ENCODE results near the gene CALR3.

DNA sequence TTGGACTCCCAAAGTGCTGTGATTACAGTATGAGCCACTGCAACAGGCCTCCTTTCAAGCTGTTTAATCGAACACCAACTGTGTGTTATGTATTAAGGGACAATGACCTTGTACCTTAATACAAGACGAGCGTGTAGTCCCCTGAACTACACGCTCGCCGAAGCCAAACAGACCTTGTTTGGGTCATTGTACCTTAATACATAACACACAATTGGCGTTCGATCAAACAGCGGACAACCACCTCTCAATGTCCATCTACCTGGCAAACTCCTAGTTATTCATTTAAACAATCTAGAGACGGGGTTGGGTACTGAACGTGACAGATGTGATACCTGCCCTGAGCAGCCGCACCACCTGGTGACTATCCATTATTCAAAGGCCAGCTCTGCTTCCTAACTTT, 45.0 kb upstream of the CALR3 start:
- TF ChIP-seq, protein P1, sequence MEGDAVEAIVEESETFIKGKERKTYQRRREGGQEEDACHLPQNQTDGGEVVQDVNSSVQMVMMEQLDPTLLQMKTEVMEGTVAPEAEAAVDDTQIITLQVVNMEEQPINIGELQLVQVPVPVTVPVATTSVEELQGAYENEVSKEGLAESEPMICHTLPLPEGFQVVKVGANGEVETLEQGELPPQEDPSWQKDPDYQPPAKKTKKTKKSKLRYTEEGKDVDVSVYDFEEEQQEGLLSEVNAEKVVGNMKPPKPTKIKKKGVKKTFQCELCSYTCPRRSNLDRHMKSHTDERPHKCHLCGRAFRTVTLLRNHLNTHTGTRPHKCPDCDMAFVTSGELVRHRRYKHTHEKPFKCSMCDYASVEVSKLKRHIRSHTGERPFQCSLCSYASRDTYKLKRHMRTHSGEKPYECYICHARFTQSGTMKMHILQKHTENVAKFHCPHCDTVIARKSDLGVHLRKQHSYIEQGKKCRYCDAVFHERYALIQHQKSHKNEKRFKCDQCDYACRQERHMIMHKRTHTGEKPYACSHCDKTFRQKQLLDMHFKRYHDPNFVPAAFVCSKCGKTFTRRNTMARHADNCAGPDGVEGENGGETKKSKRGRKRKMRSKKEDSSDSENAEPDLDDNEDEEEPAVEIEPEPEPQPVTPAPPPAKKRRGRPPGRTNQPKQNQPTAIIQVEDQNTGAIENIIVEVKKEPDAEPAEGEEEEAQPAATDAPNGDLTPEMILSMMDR (IDR thresholded peaks at IDR 0.05; ENCODE audit: poor library complexity, severe bottlenecking): no peak
- no peak for TF ChIP-seq EP300 (conservative IDR thresholded peaks at IDR 0.05; ENCODE audit: poor library complexity, severe bottlenecking)
- TF ChIP-seq EZH2 (IDR thresholded peaks at IDR 0.05; ENCODE audit: borderline replicate concordance, insufficient read depth, low read length, poor library complexity, severe bottlenecking): no peak
- TF ChIP-seq MXI1 (conservative IDR thresholded peaks at IDR 0.05; ENCODE audit: poor library complexity, severe bottlenecking): no peak
- no peak for TF ChIP-seq RAD21 (conservative IDR thresholded peaks at IDR 0.05)
- TF ChIP-seq POLR2AphosphoS5 (IDR thresholded peaks at IDR 0.05): no peak
- TF ChIP-seq TAF1 (IDR thresholded peaks at IDR 0.05; ENCODE audit: low read depth): no peak
- TF ChIP-seq, protein P2, sequence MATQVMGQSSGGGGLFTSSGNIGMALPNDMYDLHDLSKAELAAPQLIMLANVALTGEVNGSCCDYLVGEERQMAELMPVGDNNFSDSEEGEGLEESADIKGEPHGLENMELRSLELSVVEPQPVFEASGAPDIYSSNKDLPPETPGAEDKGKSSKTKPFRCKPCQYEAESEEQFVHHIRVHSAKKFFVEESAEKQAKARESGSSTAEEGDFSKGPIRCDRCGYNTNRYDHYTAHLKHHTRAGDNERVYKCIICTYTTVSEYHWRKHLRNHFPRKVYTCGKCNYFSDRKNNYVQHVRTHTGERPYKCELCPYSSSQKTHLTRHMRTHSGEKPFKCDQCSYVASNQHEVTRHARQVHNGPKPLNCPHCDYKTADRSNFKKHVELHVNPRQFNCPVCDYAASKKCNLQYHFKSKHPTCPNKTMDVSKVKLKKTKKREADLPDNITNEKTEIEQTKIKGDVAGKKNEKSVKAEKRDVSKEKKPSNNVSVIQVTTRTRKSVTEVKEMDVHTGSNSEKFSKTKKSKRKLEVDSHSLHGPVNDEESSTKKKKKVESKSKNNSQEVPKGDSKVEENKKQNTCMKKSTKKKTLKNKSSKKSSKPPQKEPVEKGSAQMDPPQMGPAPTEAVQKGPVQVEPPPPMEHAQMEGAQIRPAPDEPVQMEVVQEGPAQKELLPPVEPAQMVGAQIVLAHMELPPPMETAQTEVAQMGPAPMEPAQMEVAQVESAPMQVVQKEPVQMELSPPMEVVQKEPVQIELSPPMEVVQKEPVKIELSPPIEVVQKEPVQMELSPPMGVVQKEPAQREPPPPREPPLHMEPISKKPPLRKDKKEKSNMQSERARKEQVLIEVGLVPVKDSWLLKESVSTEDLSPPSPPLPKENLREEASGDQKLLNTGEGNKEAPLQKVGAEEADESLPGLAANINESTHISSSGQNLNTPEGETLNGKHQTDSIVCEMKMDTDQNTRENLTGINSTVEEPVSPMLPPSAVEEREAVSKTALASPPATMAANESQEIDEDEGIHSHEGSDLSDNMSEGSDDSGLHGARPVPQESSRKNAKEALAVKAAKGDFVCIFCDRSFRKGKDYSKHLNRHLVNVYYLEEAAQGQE (IDR thresholded peaks at IDR 0.05; ENCODE audit: borderline replicate concordance): no peak

Measured in neural cell (in vitro differentiated cells).